Peyer's patch (tissue), 4 donors: ENCODE data around the gene PRICKLE2.

ENCODE experiments used
- CTCF ChIP-seq, 6 experiments: fragments of 450-650 bp in 4 of 6; fragments of 200-600 bp in 2 of 6; sonication (generic) in 1 of 6; IDR thresholded peaks; one replicate each; pipeline ENCODE4 v1.5.1; 2017 to 2019; ENCODE audit warnings: antibody characterized with exemption in 6 of 6, mild to moderate bottlenecking in 3 of 6, moderate library complexity in 1 of 6
- POLR2A ChIP-seq, 2 donors: fragments of 450-650 bp; IDR thresholded peaks; one replicate each; pipeline ENCODE4 v1.5.1; 2017; ENCODE audit warnings: antibody characterized with exemption in 2 of 2, mild to moderate bottlenecking in 2 of 2, moderate library complexity in 2 of 2

GRCh38 chr3:64216274-64217147, 8.8 kb downstream of the PRICKLE2 start:
- TF ChIP-seq CTCF (IDR thresholded peaks at IDR 0.05) (no peak), POLR2A (IDR thresholded peaks at IDR 0.05) (no peak)
